ENCODE measurements around the gene NAALADL2. TPM values are rescaled to one million over a fixed set of nuclear protein-coding genes. Genes with fewer than 3 reads are reported as not detected.

Gene NAALADL2
- total RNA-seq, 1 donor from 2014 or later = 1.6 TPM

GRCh38 chr3:175329373-175329772 is 470.2 kb downstream of the NAALADL2 start:
- peaks cover 2% of the 10 kb centered on the region for H3K27me3 Mint-ChIP-seq (ENCODE audit: unreplicated experiment)
- no peaks in the 10 kb centered on the region for H3K36me3 Mint-ChIP-seq (ENCODE audit: unreplicated experiment)
- no peak overlapping the region for H3K4me3 Mint-ChIP-seq (ENCODE audit: unreplicated experiment)
- TF ChIP-seq CTCF (IDR thresholded peaks at IDR 0.05; ENCODE audit: partially characterized antibody, unreplicated experiment) = no peak
- H3K4me1 Mint-ChIP-seq (ENCODE audit: low read depth, unreplicated experiment) = no peaks in the 10 kb centered on the region
- no peak for DNase-seq
- H3K27ac Mint-ChIP-seq (ENCODE audit: unreplicated experiment) = no peak overlapping the region
- no peaks in the 10 kb centered on the region for H3K9me3 Mint-ChIP-seq (ENCODE audit: unreplicated experiment)

- H3K9me3 Mint-ChIP-seq (ENCODE audit: unreplicated experiment) = no peaks in the 10 kb centered on the region
- H3K27me3 Mint-ChIP-seq (ENCODE audit: unreplicated experiment) = peaks cover 2% of the 10 kb centered on the region
- DNase-seq = no peak
- H3K4me3 Mint-ChIP-seq (ENCODE audit: unreplicated experiment) = no peak overlapping the region
- no peaks in the 10 kb centered on the region for H3K4me1 Mint-ChIP-seq (ENCODE audit: low read depth, unreplicated experiment)
- H3K27ac Mint-ChIP-seq (ENCODE audit: unreplicated experiment) = no peak overlapping the region
- no peaks in the 10 kb centered on the region for H3K36me3 Mint-ChIP-seq (ENCODE audit: unreplicated experiment)
- TF ChIP-seq CTCF (IDR thresholded peaks at IDR 0.05; ENCODE audit: partially characterized antibody, unreplicated experiment) = no peak
Observed at GRCh38 chr3:175335229-175335628, 476.1 kb downstream of the NAALADL2 start.

- Mint-ChIP-seq H3K4me3 (ENCODE audit: unreplicated experiment) (no peak overlapping the region), H3K4me1 (ENCODE audit: low read depth, unreplicated experiment) (no peaks in the 10 kb centered on the region), H3K36me3 (ENCODE audit: unreplicated experiment) (no peaks in the 10 kb centered on the region), H3K27ac (ENCODE audit: unreplicated experiment) (no peak overlapping the region), H3K27me3 (ENCODE audit: unreplicated experiment) (peaks cover 2% of the 10 kb centered on the region), H3K9me3 (ENCODE audit: unreplicated experiment) (no peaks in the 10 kb centered on the region)
- no peak for TF ChIP-seq CTCF (IDR thresholded peaks at IDR 0.05; ENCODE audit: partially characterized antibody, unreplicated experiment)
- no peak for DNase-seq
Observed at GRCh38 chr3:175336406-175337133, 477.4 kb downstream of the NAALADL2 start.

- DNase-seq = no peak
- Mint-ChIP-seq H3K36me3 (ENCODE audit: unreplicated experiment) (no peaks in the 10 kb centered on the region), H3K27me3 (ENCODE audit: unreplicated experiment) (peaks cover under 1% of the 10 kb centered on the region), H3K4me3 (ENCODE audit: unreplicated experiment) (no peak overlapping the region), H3K9me3 (ENCODE audit: unreplicated experiment) (no peaks in the 10 kb centered on the region), H3K27ac (ENCODE audit: unreplicated experiment) (no peak overlapping the region), H3K4me1 (ENCODE audit: low read depth, unreplicated experiment) (no peaks in the 10 kb centered on the region)
- TF ChIP-seq CTCF (IDR thresholded peaks at IDR 0.05; ENCODE audit: partially characterized antibody, unreplicated experiment) = no peak
Observed at GRCh38 chr3:175337631-175338030, 478.5 kb downstream of the NAALADL2 start.

GRCh38 chr3:175338775-175339535 is 479.8 kb downstream of the NAALADL2 start:
- Mint-ChIP-seq H3K27me3 (ENCODE audit: unreplicated experiment) (no peaks in the 10 kb centered on the region), H3K27ac (ENCODE audit: unreplicated experiment) (no peak overlapping the region), H3K36me3 (ENCODE audit: unreplicated experiment) (no peaks in the 10 kb centered on the region), H3K9me3 (ENCODE audit: unreplicated experiment) (no peaks in the 10 kb centered on the region), H3K4me1 (ENCODE audit: low read depth, unreplicated experiment) (no peaks in the 10 kb centered on the region), H3K4me3 (ENCODE audit: unreplicated experiment) (no peak overlapping the region)
- DNase-seq = no peak
- TF ChIP-seq CTCF (IDR thresholded peaks at IDR 0.05; ENCODE audit: partially characterized antibody, unreplicated experiment) = no peak

All from glutamatergic neuron (in vitro differentiated cells).